ENCODE measurements around the gene KCNQ2.

Gene KCNQ2

DNA sequence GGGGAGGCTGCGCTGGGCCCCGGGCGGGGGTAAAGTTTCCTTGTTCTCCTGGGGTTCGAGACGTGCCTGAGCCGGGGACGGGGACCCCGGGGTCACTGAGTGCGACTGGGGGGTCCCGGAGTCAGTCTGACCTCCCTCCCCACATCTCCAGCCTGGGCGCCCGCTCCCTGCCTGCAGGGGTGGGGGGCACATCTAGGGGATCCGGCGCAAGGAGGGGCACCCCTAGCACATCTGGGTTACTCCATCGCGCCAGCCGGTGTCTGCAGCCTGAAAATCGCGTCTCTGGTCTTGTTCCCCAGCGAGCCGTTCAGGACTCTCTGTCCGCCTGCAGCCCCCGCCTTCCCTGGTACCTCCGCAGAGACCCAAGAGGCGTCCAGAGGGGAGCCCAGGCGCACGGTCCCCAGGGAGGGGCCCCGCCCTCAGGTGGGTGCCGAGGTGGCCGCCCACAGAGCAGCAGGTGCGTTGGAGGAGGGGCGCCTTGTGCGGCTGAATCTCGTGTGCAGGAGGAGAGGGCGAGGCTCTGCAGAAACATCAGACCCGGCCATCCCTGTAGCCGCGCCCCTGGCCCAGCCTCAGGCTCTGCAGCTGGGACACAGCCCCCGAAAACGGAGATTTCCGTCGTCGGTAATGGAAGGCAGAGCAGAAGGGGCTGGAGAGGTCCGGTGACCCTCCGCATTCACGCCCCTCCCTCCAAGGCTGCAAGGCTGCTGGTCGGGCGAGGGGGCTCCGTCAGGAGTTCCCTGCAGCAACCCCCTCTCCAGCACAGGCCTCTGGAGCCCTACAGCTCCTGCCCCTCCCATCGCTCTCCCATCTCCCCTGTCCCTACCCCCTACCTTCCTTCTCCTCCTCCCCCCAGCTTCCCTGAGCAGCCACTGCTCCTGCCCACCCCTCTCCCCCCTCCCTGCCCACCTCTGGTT, 110.7 kb downstream of the KCNQ2 start:
- DNase-seq, result no peak

DNA sequence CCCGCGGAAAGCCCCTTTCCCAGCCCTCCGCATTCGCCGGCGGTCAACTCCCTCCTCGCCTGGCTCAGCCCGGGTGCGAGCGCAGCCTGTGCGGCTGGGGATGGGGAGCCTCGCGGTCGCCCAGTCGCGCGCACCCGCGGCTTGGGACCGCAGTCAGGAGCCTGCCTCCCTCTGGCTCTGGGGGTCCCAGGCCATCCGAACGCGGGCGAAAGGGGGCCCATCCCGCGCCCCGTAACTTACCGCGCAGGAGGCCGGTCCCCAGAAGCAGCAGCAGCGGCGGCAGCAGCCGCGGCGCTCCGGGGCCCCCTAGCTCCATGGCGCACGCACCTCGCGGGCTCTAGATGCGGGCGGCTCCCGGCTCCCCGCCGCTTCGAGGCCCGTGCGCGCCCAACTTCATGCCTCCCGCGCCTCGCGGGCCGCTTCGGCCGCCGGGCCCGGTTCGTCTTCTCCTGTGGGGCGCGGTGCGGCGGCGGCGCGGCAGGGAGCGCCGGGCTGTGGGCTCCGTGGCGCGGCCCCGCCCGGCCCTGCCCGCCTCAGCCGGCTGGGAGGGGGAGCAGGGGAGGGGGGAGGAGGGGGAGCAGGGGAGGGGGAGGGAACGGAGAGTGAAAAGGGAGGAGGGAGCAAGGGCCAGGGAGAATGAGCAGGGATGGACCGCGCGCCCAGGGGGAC, 111.5 kb downstream of the KCNQ2 start, which contains the start of gene CHRNA4:
Gene CHRNA4, minus strand, starts transcription at position 500 of the 669 bp plus-strand sequence. Its CDS starts 184 bp downstream, at position 316.
- DNase-seq, result peak in 3 of 56 donors; percentile 42 to 50 (median 46)

GRCh38 chr20:63359937-63360849, 112.3 kb downstream of the KCNQ2 start:
- no peak for DNase-seq

- DNase-seq, result no peak
Observed at GRCh38 chr20:63359164-63359934, 113.1 kb downstream of the KCNQ2 start.

- DNase-seq, result peak in 13 of 56 donors; percentile 6 to 64 (median 34)
Observed at GRCh38 chr20:63357921-63358905, 114.2 kb downstream of the KCNQ2 start.

GRCh38 chr20:63356931-63357879, 115.2 kb downstream of the KCNQ2 start:
- DNase-seq, result no peak

DNA sequence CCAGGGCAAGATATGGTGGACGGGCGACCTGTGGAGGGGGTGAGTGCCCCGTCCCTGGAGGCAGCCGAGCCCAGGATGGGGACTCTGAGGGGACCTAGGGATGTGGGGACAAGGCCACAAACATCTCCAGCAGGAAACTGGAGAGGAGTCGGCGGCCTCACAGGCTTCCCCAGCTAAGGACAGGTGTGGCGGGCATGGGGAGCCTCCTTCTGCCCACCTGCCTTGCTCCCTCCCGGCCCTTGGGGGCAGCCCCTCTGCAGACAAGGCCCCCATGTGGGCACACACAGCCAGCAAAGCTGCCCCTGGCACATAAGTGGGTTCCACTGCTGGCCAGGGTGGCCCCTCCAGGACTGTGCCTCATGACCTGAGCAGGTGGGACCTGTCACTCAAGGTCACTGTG, 115.9 kb downstream of the KCNQ2 start:
- DNase-seq, result no peak

DNA sequence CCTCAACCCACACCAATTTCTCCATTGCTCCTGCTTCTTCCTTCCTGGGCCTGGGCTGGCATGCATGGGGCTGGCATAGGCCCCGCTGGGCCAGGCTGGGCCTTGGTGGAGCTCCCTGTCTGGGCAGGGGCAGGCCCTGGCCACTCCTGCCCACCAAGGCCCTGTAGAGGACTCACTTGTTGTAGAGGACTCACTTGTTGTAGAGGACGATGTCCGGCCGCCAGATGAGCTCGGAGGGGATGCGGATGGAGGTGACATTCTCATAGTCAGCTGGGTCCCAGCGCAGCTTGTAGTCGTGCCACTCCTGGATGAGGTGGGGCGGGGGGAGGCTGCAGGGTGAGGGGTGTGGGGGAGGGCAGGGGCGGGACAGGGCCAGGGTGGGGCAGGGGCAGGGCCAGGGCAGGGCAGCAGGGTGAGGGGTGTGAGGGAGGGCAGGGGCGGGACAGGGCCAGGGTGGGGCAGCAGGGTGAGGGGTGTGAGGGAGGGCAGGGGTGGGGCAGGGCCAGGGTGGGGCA, 116.6 kb downstream of the KCNQ2 start:
- DNase-seq, result no peak

DNA sequence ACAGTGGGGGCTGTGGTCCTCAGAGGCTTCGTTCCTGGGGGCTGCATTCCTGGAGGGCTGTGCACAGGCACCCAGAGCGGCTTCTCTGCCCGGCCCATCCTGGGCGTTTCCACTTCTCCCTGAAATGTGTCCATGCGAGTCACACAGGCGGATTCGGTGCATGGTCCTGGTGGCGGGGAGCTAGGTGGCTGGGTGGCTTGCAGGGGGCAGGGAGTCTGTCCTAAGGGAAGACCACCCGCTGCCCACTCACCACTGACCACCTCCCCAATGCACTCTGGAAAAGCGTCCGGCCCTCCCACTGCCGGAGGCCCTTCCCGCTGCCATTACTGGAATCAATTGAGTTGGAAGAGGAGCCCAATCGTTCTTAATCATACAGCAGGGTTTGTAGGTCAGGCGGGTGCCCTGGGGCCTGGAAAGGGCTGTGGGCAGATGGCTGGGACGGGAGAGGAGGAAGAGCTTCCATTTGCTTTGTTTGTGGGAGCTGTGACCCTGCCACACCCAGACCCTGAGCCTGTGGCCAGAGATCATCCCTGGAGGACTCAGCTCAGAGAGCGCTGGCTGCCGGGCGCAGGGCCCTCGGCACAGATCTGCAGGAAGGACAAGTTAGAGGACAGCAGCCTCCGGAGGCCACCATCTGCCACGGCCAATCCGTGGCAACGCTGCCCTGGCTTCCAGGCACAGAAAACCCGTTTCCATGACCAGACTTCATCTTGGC, 117.7 kb downstream of the KCNQ2 start:
- DNase-seq, result no peak

DNA sequence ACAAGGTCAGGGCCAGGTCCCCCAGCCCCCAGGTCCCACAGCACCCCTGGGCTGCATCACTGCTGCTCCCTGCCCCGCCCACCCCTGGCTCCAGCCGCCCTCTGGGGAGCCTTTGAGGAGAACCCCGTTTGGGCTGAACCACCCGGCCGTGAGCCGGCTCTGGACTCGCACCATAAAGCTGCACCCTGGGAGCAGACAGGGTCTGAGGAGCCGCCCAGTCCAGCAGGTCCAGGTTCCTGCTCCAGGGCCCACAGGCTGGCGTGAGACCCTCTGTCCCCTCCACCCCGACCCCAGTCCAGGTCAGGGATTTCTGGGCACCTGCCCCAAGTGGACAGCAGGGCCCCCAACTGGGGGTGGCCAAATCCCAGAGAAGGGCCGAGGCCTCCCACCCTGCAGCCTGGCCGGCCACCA, 119.6 kb downstream of the KCNQ2 start:
- DNase-seq, result no peak

- peak in 44 of 56 donors; percentile 16 to 83 (median 43) for DNase-seq
Observed at GRCh38 chr20:63351811-63352591, 120.5 kb downstream of the KCNQ2 start.

GRCh38 chr20:63351326-63351700, 121.1 kb downstream of the KCNQ2 start:
- DNase-seq, result no peak

- peak in 1 of 56 donors; percentile 18 for DNase-seq
Observed at GRCh38 chr20:63350597-63351325, 121.7 kb downstream of the KCNQ2 start.

All from nucleus accumbens (tissue), 56 donors.